ENCODE data around the gene C9orf50.

The C9orf50 gene

GRCh38 chr9:129641750-129642585 lies 21.1 kb upstream of the C9orf50 start, which contains the start of gene ASB6 (continued):
- TF ChIP-seq REST (tag by site-specific recombination; IDR thresholded peaks at IDR 0.05): peak; percentile 57
- peak; percentile 84; the same call in 1 of the 2 replicates for TF ChIP-seq ZNF324 (tag by site-specific recombination; IDR thresholded peaks at IDR 0.05)
- TF ChIP-seq ZNF548 (tag by site-specific recombination; IDR thresholded peaks at IDR 0.05): no peak
- peak; percentile 92; the same call in 1 of the 2 replicates for TF ChIP-seq BCL11B (tag by site-specific recombination; IDR thresholded peaks at IDR 0.05; ENCODE audit: low read depth)
- no peak for TF ChIP-seq ZNF140 (tag by site-specific recombination; IDR thresholded peaks at IDR 0.05)
- no peak for TF ChIP-seq PRDM1 (tag by site-specific recombination; IDR thresholded peaks at IDR 0.05)
- TF ChIP-seq ZBTB17 (tag by site-specific recombination; IDR thresholded peaks at IDR 0.05): peak; percentile 93
- no peak for TF ChIP-seq ZNF16 (tag by site-specific recombination; IDR thresholded peaks at IDR 0.05; ENCODE audit: low read depth)
- no peak for TF ChIP-seq HOXD13 (CRISPR knock-in tag; IDR thresholded peaks at IDR 0.05; ENCODE audit: borderline replicate concordance)
- no peak for TF ChIP-seq MEIS1 (CRISPR knock-in tag; IDR thresholded peaks at IDR 0.05; ENCODE audit: borderline replicate concordance)
- peak; percentile 60; the same call in 1 of the 2 replicates for TF ChIP-seq GLIS2 (tag by site-specific recombination; IDR thresholded peaks at IDR 0.05)
- no peak for TF ChIP-seq ZNF292 (tag by site-specific recombination; IDR thresholded peaks at IDR 0.05; ENCODE audit: borderline replicate concordance, low read depth)
- 0 out of 2 replicates have a peak, but pooled peaks have one; percentile 31 for TF ChIP-seq OSR2 (tag by site-specific recombination; IDR thresholded peaks at IDR 0.05)
- TF ChIP-seq ZNF274 (IDR thresholded peaks at IDR 0.05; ENCODE audit: low read length): no peak
- TF ChIP-seq ZNF274 (tag by site-specific recombination; IDR thresholded peaks at IDR 0.05; ENCODE audit: borderline replicate concordance): no peak
- TF ChIP-seq ZNF654 (tag by site-specific recombination; IDR thresholded peaks at IDR 0.05; ENCODE audit: low read depth): peak; percentile 44
- no peak for TF ChIP-seq ZNF416 (tag by site-specific recombination; IDR thresholded peaks at IDR 0.05)
- 0 out of 2 replicates have a peak, but pooled peaks have one; percentile 31 for TF ChIP-seq SCRT2 (tag by site-specific recombination; IDR thresholded peaks at IDR 0.05)
- peak; percentile 86 for TF ChIP-seq EGR2 (tag by site-specific recombination; IDR thresholded peaks at IDR 0.05; ENCODE audit: low read depth)
- TF ChIP-seq ZNF341 (tag by site-specific recombination; IDR thresholded peaks at IDR 0.05; ENCODE audit: low read depth): no peak
- TF ChIP-seq ZNF394 (tag by site-specific recombination; IDR thresholded peaks at IDR 0.05; ENCODE audit: borderline replicate concordance): peak; percentile 80
- TF ChIP-seq ZNF701 (tag by site-specific recombination; IDR thresholded peaks at IDR 0.05): no peak
- no peak for TF ChIP-seq ZNF747 (tag by site-specific recombination; IDR thresholded peaks at IDR 0.05)
- TF ChIP-seq ZNF473 (tag by site-specific recombination; IDR thresholded peaks at IDR 0.05): no peak
- TF ChIP-seq ZNF280D (tag by site-specific recombination; IDR thresholded peaks at IDR 0.05): no peak
- peak; percentile 60; the same call in 1 of the 2 replicates for TF ChIP-seq KLF7 (tag by site-specific recombination; IDR thresholded peaks at IDR 0.05; ENCODE audit: borderline replicate concordance)
- no peak for TF ChIP-seq ZBTB10 (tag by site-specific recombination; IDR thresholded peaks at IDR 0.05)
- TF ChIP-seq ZSCAN5A (tag by site-specific recombination; IDR thresholded peaks at IDR 0.05): peak; percentile 94
- no peak for TF ChIP-seq ZNF48 (tag by site-specific recombination; IDR thresholded peaks at IDR 0.05)
- TF ChIP-seq ZFP69B (tag by site-specific recombination; IDR thresholded peaks at IDR 0.05): peak; percentile 88
